BE2C (cell line): ENCODE results near the gene NPAS3.

Experiments
- DNase-seq: peaks from one replicate; pipeline ENCODE4 v3.0.0-alpha.2; 2020
- H3K27me3 ChIP-seq: fragments of 250-450 bp; sonication (Bioruptor Pico); 2 replicates; pipeline ENCODE4 v1.5.1; 2020; ENCODE audit warnings: mild to moderate bottlenecking
- H3K36me3 ChIP-seq: fragments of 250-450 bp; sonication (Bioruptor Pico); 2 replicates; pipeline ENCODE4 v1.5.1; 2020; ENCODE audit warnings: mild to moderate bottlenecking
- H3K4me1 ChIP-seq: fragments of 250-450 bp; sonication (Bioruptor Pico); 2 replicates; pipeline ENCODE4 v1.5.1; 2020
- H3K4me3 ChIP-seq: 2 replicates; pipeline ENCODE4 v1.5.1; 2011; ENCODE audit warnings: low read depth, low read length
- H3K9me3 ChIP-seq: fragments of 250-450 bp; sonication (Bioruptor Pico); 2 replicates; pipeline ENCODE4 v1.5.1; 2020
- CTCF ChIP-seq: IDR thresholded peaks from 2 replicates; pipeline ENCODE4 v1.5.1; 2012; ENCODE audit warnings: mild to moderate bottlenecking, low read depth, low read length

The NPAS3 gene

GRCh38 chr14:33527023-33527634 lies 588.5 kb downstream of the NPAS3 start:
- no peak for DNase-seq

GRCh38 chr14:33528655-33529054 lies 590.0 kb downstream of the NPAS3 start:
- TF ChIP-seq CTCF = no peak
- Histone ChIP-seq H3K9me3 (no peaks in the 10 kb centered on the region), H3K27me3 (no peaks in the 10 kb centered on the region), H3K4me3 (no peak overlapping the region), H3K4me1 (no peaks in the 10 kb centered on the region), H3K36me3 (no peaks in the 10 kb centered on the region)
- no peak for DNase-seq

More at GRCh38 chr14:33527023-33527634, 588.5 kb downstream of the NPAS3 start:
- TF ChIP-seq CTCF = no peak
- H3K27me3 ChIP-seq = no peaks in the 10 kb centered on the region
- H3K9me3 ChIP-seq = no peaks in the 10 kb centered on the region
- H3K4me3 ChIP-seq = no peak overlapping the region
- H3K4me1 ChIP-seq = no peaks in the 10 kb centered on the region
- H3K36me3 ChIP-seq = no peaks in the 10 kb centered on the region

GRCh38 chr14:33529787-33530757 lies 591.4 kb downstream of the NPAS3 start:
- no peak for DNase-seq
- H3K27me3 ChIP-seq = no peaks in the 10 kb centered on the region

GRCh38 chr14:33532553-33532952 lies 593.9 kb downstream of the NPAS3 start:
- H3K4me1 ChIP-seq = no peaks in the 10 kb centered on the region
- H3K36me3 ChIP-seq = no peaks in the 10 kb centered on the region
- DNase-seq = no peak
- no peaks in the 10 kb centered on the region for H3K9me3 ChIP-seq
- no peaks in the 10 kb centered on the region for H3K27me3 ChIP-seq
- H3K4me3 ChIP-seq = no peak overlapping the region
- TF ChIP-seq CTCF = no peak

More at GRCh38 chr14:33529787-33530757, 591.4 kb downstream of the NPAS3 start:
- no peaks in the 10 kb centered on the region for H3K9me3 ChIP-seq
- TF ChIP-seq CTCF = no peak
- H3K4me1 ChIP-seq = no peaks in the 10 kb centered on the region
- no peaks in the 10 kb centered on the region for H3K36me3 ChIP-seq
- H3K4me3 ChIP-seq = no peak overlapping the region

- Histone ChIP-seq H3K27me3 (no peaks in the 10 kb centered on the region), H3K36me3 (no peaks in the 10 kb centered on the region), H3K4me3 (no peak overlapping the region), H3K9me3 (no peaks in the 10 kb centered on the region), H3K4me1 (no peaks in the 10 kb centered on the region)
- no peak for DNase-seq
- TF ChIP-seq CTCF = no peak
Observed at GRCh38 chr14:33534104-33534503, 595.4 kb downstream of the NPAS3 start.

GRCh38 chr14:33534632-33535031 lies 596.0 kb downstream of the NPAS3 start:
- no peak for DNase-seq
- Histone ChIP-seq H3K4me3 (no peak overlapping the region), H3K27me3 (no peaks in the 10 kb centered on the region), H3K36me3 (no peaks in the 10 kb centered on the region), H3K9me3 (no peaks in the 10 kb centered on the region), H3K4me1 (no peaks in the 10 kb centered on the region)
- TF ChIP-seq CTCF = no peak
